MM.1S (cell line): Measurements from ENCODE around the gene PDZRN4.
"Not testable (repeated sequence)": the region's sequence is repeated elsewhere in the genome, so short reads cannot be mapped to it uniquely, and the experiment has no call there.

ENCODE experiments used
- CTCF ChIP-seq: fragments of 300-600 bp; sonication (generic); IDR thresholded peaks from 2 replicates; pipeline ENCODE4 v1.5.1; 2016; ENCODE audit warnings: antibody characterized with exemption, low read length, mixed read lengths
- EZH2 ChIP-seq: fragments of 300-600 bp; sonication (generic); optimal IDR thresholded peaks from 2 replicates; pipeline ENCODE3; 2017; ENCODE audit warnings: low read depth, mild to moderate bottlenecking, antibody characterized with exemption, low read length, mixed read lengths
- EZH2phosphoT487 ChIP-seq: fragments of 300-600 bp; sonication (generic); IDR thresholded peaks from 2 replicates; pipeline ENCODE4 v1.6.1; 2018; ENCODE audit warnings: antibody characterized with exemption, low read length

- not testable (repeated sequence) for TF ChIP-seq CTCF, EZH2, EZH2phosphoT487
Measured at GRCh38 chr12:41179507-41179906, 8.6 kb upstream of the PDZRN4 start.
